ENCODE data around the gene ENTPD2. TPM values are rescaled to one million over a fixed set of nuclear protein-coding genes. Genes with fewer than 3 reads are reported as not detected.

Gene ENTPD2
- total RNA-seq, 1 experiment from 2014 or later = 8.3 TPM

DNA sequence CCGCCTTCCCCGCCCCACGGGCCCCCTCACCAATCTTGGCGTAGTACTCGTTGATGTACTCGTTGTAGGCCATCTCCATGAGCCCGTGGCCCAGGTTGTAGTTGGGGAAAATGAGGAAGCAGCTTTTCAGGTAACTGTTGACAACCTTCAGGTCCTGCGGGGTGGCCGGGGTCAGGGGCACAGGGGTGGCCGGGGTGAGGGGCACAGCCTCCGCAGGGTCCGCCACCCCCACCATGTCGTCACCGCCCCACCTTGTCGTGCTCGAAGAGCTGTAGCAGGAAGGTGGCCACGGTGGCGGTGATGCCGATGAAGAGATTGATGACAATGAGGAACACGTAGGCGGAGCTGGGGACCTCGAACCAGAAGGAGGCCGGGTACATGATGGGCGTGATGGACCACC, 42.7 kb downstream of the ENTPD2 start:
- ChIA-PET POLR2A (no interaction called here), CTCF (interaction anchor here (1.1 to 2.3 kb wide), 3 partner anchors 15 to 24 kb away, joined by 3 to 10 read pairs (median 7); partner anchors contain the start of genes ABCA2 and CLIC3)
- Mint-ChIP-seq H3K9me3 (no peaks in the 10 kb centered on the region), H3K4me3 (no peak overlapping the region), H3K36me3 (peaks cover 2% of the 10 kb centered on the region; the same call in 1 of the 2 replicates), H3K27me3 (ENCODE audit: low read depth) (no peaks in the 10 kb centered on the region), H3K27ac (no peak overlapping the region), H3K4me1 (no peaks in the 10 kb centered on the region)
- no peak for TF ChIP-seq MXD4 (CRISPR knock-in tag; IDR thresholded peaks at IDR 0.05; ENCODE audit: borderline replicate concordance)
- no peak for TF ChIP-seq ZNF317 (CRISPR knock-in tag; IDR thresholded peaks at IDR 0.05; ENCODE audit: borderline replicate concordance, low read depth)
- no peak for TF ChIP-seq ZNF138 (CRISPR knock-in tag; conservative IDR thresholded peaks at IDR 0.05)
- TF ChIP-seq, protein P1, sequence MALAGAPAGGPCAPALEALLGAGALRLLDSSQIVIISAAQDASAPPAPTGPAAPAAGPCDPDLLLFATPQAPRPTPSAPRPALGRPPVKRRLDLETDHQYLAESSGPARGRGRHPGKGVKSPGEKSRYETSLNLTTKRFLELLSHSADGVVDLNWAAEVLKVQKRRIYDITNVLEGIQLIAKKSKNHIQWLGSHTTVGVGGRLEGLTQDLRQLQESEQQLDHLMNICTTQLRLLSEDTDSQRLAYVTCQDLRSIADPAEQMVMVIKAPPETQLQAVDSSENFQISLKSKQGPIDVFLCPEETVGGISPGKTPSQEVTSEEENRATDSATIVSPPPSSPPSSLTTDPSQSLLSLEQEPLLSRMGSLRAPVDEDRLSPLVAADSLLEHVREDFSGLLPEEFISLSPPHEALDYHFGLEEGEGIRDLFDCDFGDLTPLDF (CRISPR knock-in tag; IDR thresholded peaks at IDR 0.05) = no peak
- no peak for ATAC-seq
- no peak for DNase-seq (ENCODE audit: low spot score)

DNA sequence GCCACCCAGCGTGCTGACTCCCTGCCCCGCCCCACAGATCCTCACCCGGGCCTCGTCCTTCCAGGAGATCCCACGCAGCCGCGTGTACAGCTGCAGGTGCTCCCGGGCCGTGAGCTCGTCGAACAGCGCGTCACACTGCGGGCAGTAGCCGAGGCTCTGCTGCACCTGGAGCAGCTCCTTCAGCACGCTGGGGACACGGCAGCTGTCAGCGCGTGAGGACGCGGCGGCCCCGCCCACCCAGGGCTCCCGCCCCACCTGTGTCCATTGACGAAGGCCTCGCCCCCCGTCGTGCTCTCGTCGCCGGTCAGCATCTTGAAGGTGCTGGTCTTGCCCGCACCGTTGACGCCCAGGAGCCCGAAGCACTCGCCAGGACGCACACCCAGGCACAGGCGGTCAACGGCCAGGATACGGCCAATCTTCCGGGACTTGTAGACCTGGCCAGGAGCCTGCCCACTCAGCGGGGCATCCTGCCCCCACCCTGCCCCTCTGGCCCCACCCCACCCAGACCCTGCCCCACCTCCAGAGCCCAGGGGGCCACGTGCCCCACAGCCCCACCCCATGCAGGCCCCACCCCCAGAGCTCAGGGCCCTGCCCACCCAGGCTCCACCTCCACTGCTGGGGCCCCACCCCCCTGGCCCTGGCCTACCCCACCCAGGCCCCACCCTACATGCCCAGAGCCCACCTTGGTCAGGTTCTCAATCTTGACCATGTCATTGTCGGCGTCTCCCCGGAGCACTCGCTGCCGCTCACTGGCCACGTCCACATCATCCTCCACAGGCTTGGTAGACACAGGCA, 43.7 kb downstream of the ENTPD2 start:
- Mint-ChIP-seq H3K27ac (no peak overlapping the region), H3K4me3 (no peak overlapping the region), H3K9me3 (peaks cover under 1% of the 10 kb centered on the region; the same call in 1 of the 2 replicates), H3K4me1 (no peaks in the 10 kb centered on the region), H3K36me3 (no peaks in the 10 kb centered on the region), H3K27me3 (ENCODE audit: low read depth) (peaks cover 1% of the 10 kb centered on the region; the same call in 1 of the 2 replicates)
- DNase-seq (ENCODE audit: low spot score) (no peak), ATAC-seq (no peak)
- POLR2A ChIA-PET = interaction anchor here (1.0 kb wide), 1 partner anchor 10 kb away, joined by 3 read pairs; no protein-coding TSS in a partner anchor
- CTCF ChIA-PET = interaction anchor here (0.6 to 2.3 kb wide), 7 partner anchors 19 to 593 kb away, joined by 3 to 10 read pairs (median 4); partner anchors contain the start of gene ABCA2
- TF ChIP-seq SMAD4 (CRISPR knock-in tag; IDR thresholded peaks at IDR 0.05) = no peak
- no peak for TF ChIP-seq CREM (CRISPR knock-in tag; IDR thresholded peaks at IDR 0.05)
- TF ChIP-seq IRF2 (CRISPR knock-in tag; IDR thresholded peaks at IDR 0.05; ENCODE audit: borderline replicate concordance, low read depth) = no peak
- TF ChIP-seq TEAD1 (CRISPR knock-in tag; IDR thresholded peaks at IDR 0.05) = no peak
- TF ChIP-seq SOX15 (CRISPR knock-in tag; IDR thresholded peaks at IDR 0.05) = no peak
- no peak for TF ChIP-seq NR2C2 (CRISPR knock-in tag; IDR thresholded peaks at IDR 0.05)
- TF ChIP-seq, protein P2, sequence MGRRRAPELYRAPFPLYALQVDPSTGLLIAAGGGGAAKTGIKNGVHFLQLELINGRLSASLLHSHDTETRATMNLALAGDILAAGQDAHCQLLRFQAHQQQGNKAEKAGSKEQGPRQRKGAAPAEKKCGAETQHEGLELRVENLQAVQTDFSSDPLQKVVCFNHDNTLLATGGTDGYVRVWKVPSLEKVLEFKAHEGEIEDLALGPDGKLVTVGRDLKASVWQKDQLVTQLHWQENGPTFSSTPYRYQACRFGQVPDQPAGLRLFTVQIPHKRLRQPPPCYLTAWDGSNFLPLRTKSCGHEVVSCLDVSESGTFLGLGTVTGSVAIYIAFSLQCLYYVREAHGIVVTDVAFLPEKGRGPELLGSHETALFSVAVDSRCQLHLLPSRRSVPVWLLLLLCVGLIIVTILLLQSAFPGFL (CRISPR knock-in tag; IDR thresholded peaks at IDR 0.05; ENCODE audit: borderline replicate concordance) = no peak
- TF ChIP-seq JUN (CRISPR knock-in tag; IDR thresholded peaks at IDR 0.05) = no peak
- TF ChIP-seq RELA (CRISPR knock-in tag; IDR thresholded peaks at IDR 0.05; ENCODE audit: borderline replicate concordance) = no peak
- TF ChIP-seq, protein P3, sequence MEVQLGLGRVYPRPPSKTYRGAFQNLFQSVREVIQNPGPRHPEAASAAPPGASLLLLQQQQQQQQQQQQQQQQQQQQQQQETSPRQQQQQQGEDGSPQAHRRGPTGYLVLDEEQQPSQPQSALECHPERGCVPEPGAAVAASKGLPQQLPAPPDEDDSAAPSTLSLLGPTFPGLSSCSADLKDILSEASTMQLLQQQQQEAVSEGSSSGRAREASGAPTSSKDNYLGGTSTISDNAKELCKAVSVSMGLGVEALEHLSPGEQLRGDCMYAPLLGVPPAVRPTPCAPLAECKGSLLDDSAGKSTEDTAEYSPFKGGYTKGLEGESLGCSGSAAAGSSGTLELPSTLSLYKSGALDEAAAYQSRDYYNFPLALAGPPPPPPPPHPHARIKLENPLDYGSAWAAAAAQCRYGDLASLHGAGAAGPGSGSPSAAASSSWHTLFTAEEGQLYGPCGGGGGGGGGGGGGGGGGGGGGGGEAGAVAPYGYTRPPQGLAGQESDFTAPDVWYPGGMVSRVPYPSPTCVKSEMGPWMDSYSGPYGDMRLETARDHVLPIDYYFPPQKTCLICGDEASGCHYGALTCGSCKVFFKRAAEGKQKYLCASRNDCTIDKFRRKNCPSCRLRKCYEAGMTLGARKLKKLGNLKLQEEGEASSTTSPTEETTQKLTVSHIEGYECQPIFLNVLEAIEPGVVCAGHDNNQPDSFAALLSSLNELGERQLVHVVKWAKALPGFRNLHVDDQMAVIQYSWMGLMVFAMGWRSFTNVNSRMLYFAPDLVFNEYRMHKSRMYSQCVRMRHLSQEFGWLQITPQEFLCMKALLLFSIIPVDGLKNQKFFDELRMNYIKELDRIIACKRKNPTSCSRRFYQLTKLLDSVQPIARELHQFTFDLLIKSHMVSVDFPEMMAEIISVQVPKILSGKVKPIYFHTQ (CRISPR knock-in tag; IDR thresholded peaks at IDR 0.05) = no peak
- TF ChIP-seq, protein P4, sequence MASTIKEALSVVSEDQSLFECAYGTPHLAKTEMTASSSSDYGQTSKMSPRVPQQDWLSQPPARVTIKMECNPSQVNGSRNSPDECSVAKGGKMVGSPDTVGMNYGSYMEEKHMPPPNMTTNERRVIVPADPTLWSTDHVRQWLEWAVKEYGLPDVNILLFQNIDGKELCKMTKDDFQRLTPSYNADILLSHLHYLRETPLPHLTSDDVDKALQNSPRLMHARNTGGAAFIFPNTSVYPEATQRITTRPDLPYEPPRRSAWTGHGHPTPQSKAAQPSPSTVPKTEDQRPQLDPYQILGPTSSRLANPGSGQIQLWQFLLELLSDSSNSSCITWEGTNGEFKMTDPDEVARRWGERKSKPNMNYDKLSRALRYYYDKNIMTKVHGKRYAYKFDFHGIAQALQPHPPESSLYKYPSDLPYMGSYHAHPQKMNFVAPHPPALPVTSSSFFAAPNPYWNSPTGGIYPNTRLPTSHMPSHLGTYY (CRISPR knock-in tag; IDR thresholded peaks at IDR 0.05) = no peak
- no peak for TF ChIP-seq TCF7 (CRISPR knock-in tag; IDR thresholded peaks at IDR 0.05; ENCODE audit: low read depth)
- TF ChIP-seq ZNF671 (CRISPR knock-in tag; IDR thresholded peaks at IDR 0.05) = no peak
- no peak for TF ChIP-seq CREB1 (CRISPR knock-in tag; IDR thresholded peaks at IDR 0.05)
- TF ChIP-seq, protein P5, sequence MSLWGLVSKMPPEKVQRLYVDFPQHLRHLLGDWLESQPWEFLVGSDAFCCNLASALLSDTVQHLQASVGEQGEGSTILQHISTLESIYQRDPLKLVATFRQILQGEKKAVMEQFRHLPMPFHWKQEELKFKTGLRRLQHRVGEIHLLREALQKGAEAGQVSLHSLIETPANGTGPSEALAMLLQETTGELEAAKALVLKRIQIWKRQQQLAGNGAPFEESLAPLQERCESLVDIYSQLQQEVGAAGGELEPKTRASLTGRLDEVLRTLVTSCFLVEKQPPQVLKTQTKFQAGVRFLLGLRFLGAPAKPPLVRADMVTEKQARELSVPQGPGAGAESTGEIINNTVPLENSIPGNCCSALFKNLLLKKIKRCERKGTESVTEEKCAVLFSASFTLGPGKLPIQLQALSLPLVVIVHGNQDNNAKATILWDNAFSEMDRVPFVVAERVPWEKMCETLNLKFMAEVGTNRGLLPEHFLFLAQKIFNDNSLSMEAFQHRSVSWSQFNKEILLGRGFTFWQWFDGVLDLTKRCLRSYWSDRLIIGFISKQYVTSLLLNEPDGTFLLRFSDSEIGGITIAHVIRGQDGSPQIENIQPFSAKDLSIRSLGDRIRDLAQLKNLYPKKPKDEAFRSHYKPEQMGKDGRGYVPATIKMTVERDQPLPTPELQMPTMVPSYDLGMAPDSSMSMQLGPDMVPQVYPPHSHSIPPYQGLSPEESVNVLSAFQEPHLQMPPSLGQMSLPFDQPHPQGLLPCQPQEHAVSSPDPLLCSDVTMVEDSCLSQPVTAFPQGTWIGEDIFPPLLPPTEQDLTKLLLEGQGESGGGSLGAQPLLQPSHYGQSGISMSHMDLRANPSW (CRISPR knock-in tag; conservative IDR thresholded peaks at IDR 0.05; ENCODE audit: low read depth) = no peak
- no peak for TF ChIP-seq ZNF317 (CRISPR knock-in tag; IDR thresholded peaks at IDR 0.05; ENCODE audit: borderline replicate concordance, low read depth)
- no peak for TF ChIP-seq KAT7 (CRISPR knock-in tag; IDR thresholded peaks at IDR 0.05; ENCODE audit: borderline replicate concordance)
